GM19023 (cell line): ENCODE data around the gene C3orf20.

ENCODE experiments used
- ATAC-seq: cut with Tn5 transposase; IDR thresholded peaks from one replicate; pipeline ENCODE4 v1.9.1; 2021; ENCODE audit warnings: mild to moderate bottlenecking, moderate library complexity; ENCODE audit not compliant: unreplicated experiment

The C3orf20 gene

GRCh38 chr3:14698601-14699244 lies 23.8 kb downstream of the C3orf20 start:
- no peak for ATAC-seq

- ATAC-seq, result no peak
Measured at GRCh38 chr3:14699643-14700042, 24.7 kb downstream of the C3orf20 start.

GRCh38 chr3:14700891-14701290 lies 25.9 kb downstream of the C3orf20 start:
- no peak for ATAC-seq

GRCh38 chr3:14701676-14702075 lies 26.7 kb downstream of the C3orf20 start:
- no peak for ATAC-seq

- no peak for ATAC-seq
Measured at GRCh38 chr3:14703128-14703750, 28.3 kb downstream of the C3orf20 start.

- no peak for ATAC-seq
Measured at GRCh38 chr3:14703791-14704190, 28.9 kb downstream of the C3orf20 start.

- ATAC-seq, result no peak
Measured at GRCh38 chr3:14706096-14706495, 31.2 kb downstream of the C3orf20 start.

GRCh38 chr3:14716591-14716990 lies 41.6 kb downstream of the C3orf20 start:
- no peak for ATAC-seq

GRCh38 chr3:14717307-14717706 lies 42.4 kb downstream of the C3orf20 start:
- ATAC-seq, result no peak

- ATAC-seq, result no peak
Measured at GRCh38 chr3:14718539-14718938, 43.6 kb downstream of the C3orf20 start.

- ATAC-seq, result no peak
Measured at GRCh38 chr3:14719006-14719405, 44.1 kb downstream of the C3orf20 start.

GRCh38 chr3:14721126-14721864 lies 46.4 kb downstream of the C3orf20 start:
- no peak for ATAC-seq

GRCh38 chr3:14725013-14725412 lies 50.1 kb downstream of the C3orf20 start:
- ATAC-seq, result no peak

- ATAC-seq, result no peak
Measured at GRCh38 chr3:14725564-14726440, 50.9 kb downstream of the C3orf20 start.

- no peak for ATAC-seq
Measured at GRCh38 chr3:14726441-14726780, 51.5 kb downstream of the C3orf20 start.

- no peak for ATAC-seq
Measured at GRCh38 chr3:14728113-14728512, 53.2 kb downstream of the C3orf20 start.

GRCh38 chr3:14730703-14731382 lies 55.9 kb downstream of the C3orf20 start:
- no peak for ATAC-seq

GRCh38 chr3:14740983-14741382 lies 66.0 kb downstream of the C3orf20 start:
- ATAC-seq, result no peak

- no peak for ATAC-seq
Measured at GRCh38 chr3:14741510-14741909, 66.6 kb downstream of the C3orf20 start.

- ATAC-seq, result no peak
Measured at GRCh38 chr3:14744556-14744955, 69.6 kb downstream of the C3orf20 start.

- no peak for ATAC-seq
Measured at GRCh38 chr3:14750650-14751049, 75.7 kb downstream of the C3orf20 start.
